Stimulated activated CD8-positive, alpha-beta memory T cell treated with anti-CD3 and anti-CD28 coated beads, Interleukin-4, amount 100 ng/mL, for 48 hours (primary cell): Measurements from ENCODE around the gene DNAH12.

ENCODE experiments used
- DNase-seq: peaks from one replicate; pipeline ENCODE4 v3.0.0-alpha.2; 2020

Gene DNAH12

DNA sequence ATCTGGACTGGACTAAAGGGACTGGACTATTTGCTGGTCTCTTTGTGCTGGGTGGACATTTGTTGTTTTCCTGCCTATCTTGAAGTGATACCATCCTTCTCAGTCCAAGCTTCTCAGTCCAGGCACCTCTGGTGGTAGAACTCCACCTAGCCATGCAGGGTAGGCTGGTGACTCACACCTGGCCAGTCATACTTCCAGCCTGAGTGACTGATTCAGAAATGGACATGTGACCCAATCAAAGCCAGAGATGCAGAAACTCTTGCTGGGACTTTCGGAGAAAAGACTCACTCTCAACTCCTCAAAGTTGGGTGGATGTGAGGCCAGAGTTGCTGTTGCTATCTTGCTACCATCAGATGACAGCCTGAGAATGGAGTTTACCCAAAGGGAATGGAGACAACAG is 246.1 kb downstream of the DNAH12 start:
- DNase-seq = no peak

DNA sequence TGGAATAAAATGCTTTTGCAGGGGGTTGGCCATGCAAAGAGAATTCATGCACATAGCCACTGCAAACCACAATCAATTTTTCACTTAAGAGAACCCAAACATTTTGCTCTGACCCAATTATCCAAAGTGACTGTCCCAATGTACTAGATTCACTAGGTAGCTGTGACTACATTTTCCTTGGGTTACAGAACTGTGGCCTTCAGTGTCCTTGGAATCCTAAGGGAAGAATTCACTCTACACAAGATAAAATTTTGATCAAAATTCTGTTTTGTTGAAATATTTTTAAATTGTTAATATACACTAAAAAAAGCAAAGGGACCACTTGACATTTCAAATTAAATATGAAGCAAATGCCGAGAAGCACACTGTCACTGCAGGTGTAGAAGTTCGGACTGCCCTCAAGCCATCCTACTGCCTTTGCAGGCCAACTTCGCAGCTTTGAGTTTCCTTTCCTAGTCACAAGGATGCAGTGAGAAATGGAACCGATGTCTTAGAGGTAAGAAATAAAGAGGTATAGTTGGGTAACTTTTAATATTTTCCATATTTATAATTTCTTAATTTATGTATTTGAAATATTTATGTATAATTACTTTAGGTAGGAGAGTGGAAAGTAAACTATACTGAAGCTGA is 251.1 kb downstream of the DNAH12 start:
- DNase-seq = no peak

DNA sequence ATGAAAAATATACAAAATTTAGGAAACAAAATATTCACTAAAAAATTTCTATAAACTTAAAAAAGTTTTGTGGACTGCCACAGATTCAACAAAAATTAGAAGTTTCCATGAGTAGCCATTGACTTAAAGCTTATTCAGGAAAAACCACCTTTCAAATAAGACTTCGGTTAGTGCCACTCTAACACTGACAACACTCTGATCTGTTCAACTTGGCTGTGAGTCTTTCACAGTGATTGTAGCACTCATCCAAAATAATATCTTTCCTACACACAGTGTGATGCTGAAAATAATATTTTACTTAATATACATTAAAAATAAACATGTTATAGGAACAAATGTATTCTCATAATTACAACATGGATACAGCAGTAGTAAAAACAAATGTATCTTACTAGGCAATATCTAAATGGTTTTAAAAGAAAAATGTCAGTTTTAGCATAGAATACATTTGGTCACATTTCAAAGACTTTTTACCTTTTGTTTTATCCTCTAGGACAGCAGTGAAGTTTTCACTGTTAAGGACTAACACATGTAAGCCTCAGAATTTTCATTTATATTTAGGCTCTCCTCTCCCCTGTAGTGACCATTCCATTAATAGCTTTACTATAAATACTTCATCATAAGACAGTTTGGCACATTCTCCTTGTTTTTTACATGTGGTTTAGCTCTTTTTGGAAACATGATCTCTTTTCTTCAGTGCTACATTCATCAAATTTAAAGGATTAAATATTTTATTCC is 251.8 kb downstream of the DNAH12 start, which contains the start of gene ASB14:
ASB14 (minus strand) TSS at position 527 of the 738 bp plus-strand sequence. CDS start 652 bp downstream, outside the sequence.
- DNase-seq = no peak

GRCh38 chr3:57288403-57288802 is 255.7 kb downstream of the DNAH12 start:
- no peak for DNase-seq

- DNase-seq = no peak
Measured at GRCh38 chr3:57287205-57287604, 256.9 kb downstream of the DNAH12 start.

GRCh38 chr3:57283334-57283733 is 260.8 kb downstream of the DNAH12 start:
- no peak for DNase-seq

- no peak for DNase-seq
Measured at GRCh38 chr3:57281715-57282114, 262.4 kb downstream of the DNAH12 start.

DNA sequence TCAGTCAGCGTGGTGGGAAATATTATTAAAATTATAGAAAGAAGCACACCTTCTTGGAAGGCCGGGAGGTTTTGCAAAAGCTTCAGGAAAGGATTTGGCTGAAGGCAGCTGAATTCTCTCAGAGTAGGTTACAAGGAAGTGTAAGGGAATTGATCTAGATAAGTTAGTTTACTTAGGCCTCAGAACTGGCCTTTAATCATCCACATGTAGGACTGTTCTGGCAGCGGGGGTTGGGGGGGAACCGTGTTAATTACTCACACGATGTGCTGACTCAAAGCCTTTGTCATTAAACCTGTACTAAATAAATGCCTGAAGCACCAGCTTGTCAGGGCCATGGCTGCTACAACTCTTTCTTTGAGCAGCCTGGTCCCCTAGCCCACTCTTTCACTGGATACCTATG is 264.5 kb downstream of the DNAH12 start:
- DNase-seq = no peak

DNA sequence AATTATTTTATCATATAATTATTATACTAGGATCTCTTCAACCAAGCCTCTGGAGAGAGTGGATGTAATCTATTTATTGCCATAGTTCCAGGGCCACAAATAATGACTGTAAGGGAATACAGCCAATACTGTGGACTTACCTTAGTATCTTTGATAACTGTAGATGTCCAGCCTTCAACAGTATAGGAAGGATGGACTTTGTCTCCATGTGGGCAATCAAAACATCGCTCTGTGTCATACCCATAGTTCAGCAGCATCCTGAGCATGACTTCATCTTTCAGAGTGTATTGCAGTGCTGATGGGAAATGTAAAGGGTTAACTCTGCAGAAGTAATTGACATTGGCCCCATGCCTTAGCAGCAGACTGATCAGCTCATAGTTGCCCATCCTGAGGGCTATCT is 265.9 kb downstream of the DNAH12 start:
- no peak for DNase-seq

GRCh38 chr3:57275393-57275792 is 268.8 kb downstream of the DNAH12 start:
- no peak for DNase-seq

DNA sequence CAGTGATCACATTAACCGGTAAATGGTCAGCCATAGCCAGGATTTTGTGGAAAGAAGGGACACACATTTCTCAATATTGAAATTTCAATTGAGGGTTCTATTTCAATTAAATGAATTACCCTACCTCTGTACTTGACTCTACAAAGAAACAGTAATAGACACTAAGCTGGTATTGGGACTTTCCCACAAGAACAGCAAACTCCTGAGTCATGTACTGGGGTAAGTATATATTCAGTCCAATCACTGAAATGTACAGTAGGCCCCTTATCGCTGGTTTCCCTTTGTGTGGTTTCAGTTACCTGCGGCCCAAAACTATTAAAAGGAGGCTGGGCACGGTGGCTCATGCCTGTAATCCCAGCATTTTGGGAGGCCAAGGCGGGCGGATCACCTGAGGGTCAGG is 269.3 kb downstream of the DNAH12 start:
- no peak for DNase-seq

- no peak for DNase-seq
Measured at GRCh38 chr3:57268416-57268815, 275.7 kb downstream of the DNAH12 start.

DNA sequence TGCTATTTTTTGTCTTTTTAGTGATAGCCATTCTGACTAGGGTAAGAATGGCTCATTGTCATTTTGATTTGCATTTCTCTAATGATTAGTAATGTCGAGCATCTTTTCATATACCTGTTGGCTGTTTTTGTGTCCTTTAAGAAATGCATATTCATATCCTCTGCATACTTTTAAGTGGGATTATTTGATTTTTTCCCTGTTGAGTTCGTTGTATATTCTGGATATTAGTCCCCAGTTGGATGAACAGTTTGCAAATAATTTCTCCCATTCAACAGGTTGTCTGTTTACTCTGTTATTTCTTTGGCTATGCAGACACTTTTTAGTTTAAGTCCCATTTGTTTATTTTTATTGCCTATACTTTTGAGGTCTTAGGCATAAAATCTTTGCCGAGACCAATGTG is 282.2 kb downstream of the DNAH12 start:
- DNase-seq = no peak

DNA sequence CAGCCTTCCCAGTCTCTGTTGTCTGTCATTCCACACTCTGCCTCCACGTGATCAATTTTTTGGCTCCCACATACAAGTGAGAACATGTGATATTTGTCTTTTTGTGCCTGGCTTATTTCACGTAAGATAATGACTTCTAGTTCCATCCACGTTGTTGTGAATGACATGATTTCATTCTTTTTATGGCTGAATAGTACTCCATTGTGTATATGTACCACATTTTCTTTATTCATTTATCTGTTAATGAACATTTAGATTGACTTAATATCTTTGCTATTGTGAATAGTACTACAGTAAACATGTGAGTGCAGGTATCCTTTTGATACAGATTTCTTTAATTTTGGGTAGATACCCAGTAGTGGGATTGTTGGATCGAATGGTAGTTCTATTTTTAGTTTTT is 283.0 kb downstream of the DNAH12 start:
- DNase-seq = no peak

GRCh38 chr3:57257678-57258077 is 286.5 kb downstream of the DNAH12 start:
- no peak for DNase-seq

- DNase-seq = no peak
Measured at GRCh38 chr3:57256844-57257243, 287.3 kb downstream of the DNAH12 start.

- no peak for DNase-seq
Measured at GRCh38 chr3:57252404-57252803, 291.7 kb downstream of the DNAH12 start.

- DNase-seq = no peak
Measured at GRCh38 chr3:57244946-57245345, 299.2 kb downstream of the DNAH12 start.
